ENCODE results near the gene ERF.

GRCh38 chr19:42226886-42227285 lies 28.0 kb downstream of the ERF start:
- TF ChIP-seq CTCF (IDR thresholded peaks at IDR 0.05; ENCODE audit: poor library complexity) (no peak), EZH2 (IDR thresholded peaks at IDR 0.05; ENCODE audit: borderline replicate concordance) (no peak)
